ENCODE data around the gene BST2. TPM values are rescaled to one million over a fixed set of nuclear protein-coding genes. Genes with fewer than 3 reads are reported as not detected.

BST2 gene
- total and polyA plus RNA-seq, 10 of the 15 experiments (the other 5 are each of a cell fraction or from before 2014, with no cell fraction given): 16.6 to 372 (median 264) TPM

GRCh38 chr19:17436874-17437267 is 31.4 kb upstream of the BST2 start:
- FAIRE-seq (no peak), DNase-seq (ENCODE audit: low read depth, low spot score) (no peak), ATAC-seq (no peak)
- intact Hi-C loops (cut with micrococcal nuclease; ENCODE audit: unreplicated experiment) (no loop called here), in situ Hi-C loops (cut with MboI) (no loop called here)
- no peaks in the 10 kb centered on the region for H4K20me1 ChIP-seq (ENCODE audit: control insufficient read depth, insufficient read depth)
- CTCF ChIA-PET: interaction anchor here (0.9 kb wide), 1 partner anchor 9 kb away, joined by 3 read pairs; no protein-coding TSS in a partner anchor
- no peaks in the 10 kb centered on the region; the same call in 2 of the 3 replicates for H3K9me3 ChIP-seq (replicated peaks; ENCODE audit: control insufficient read depth, insufficient read depth, low read length)
- no peak overlapping the region for H2AFZ ChIP-seq (ENCODE audit: control insufficient read depth, low read depth, low read length)
- POLR2A ChIA-PET: no interaction called here
- no peaks in the 10 kb centered on the region for H3K36me3 ChIP-seq (ENCODE audit: control insufficient read depth in 2 of 2, insufficient read depth in 2 of 2, low read length in 1 of 2)
- H3K4me1 ChIP-seq (ENCODE audit: control insufficient read depth, insufficient read depth, low read length): no peaks in the 10 kb centered on the region
- BruUV-seq (replicated peaks): no TSS peak
- H3K9ac ChIP-seq (ENCODE audit: control insufficient read depth, insufficient read depth, low read length): no peak overlapping the region
- H3K4me3 ChIP-seq: no peak overlapping the region
- no peak overlapping the region for H3K27ac ChIP-seq (ENCODE audit: control insufficient read depth, insufficient read depth)
- RAD21 ChIA-PET (ENCODE audit: unreplicated experiment): no interaction called here
- H3K27me3 ChIP-seq (replicated peaks in 1 of 2; ENCODE audit: control insufficient read depth in 2 of 2, insufficient read depth in 2 of 2, low read length in 1 of 2): no peaks in the 10 kb centered on the region
- no peak overlapping the region for H3K4me2 ChIP-seq (ENCODE audit: control insufficient read depth, insufficient read depth)
- WGBS (ENCODE audit: insufficient coverage, insufficient replicate concordance, low lambda C conversion rate, missing lambda C conversion rate): 55% methylated on average over 7 of the region's 7 CpGs
- H3K79me2 ChIP-seq (ENCODE audit: control insufficient read depth, insufficient read depth, low read length): no peaks in the 10 kb centered on the region
- SMC1A ChIA-PET (ENCODE audit: uncharacterized antibody, unreplicated experiment): interaction anchor here (0.6 kb wide), 1 partner anchor 58 kb away, joined by 4 read pairs; no protein-coding TSS in a partner anchor
- no peak for TF ChIP-seq IRF5 (IDR thresholded peaks at IDR 0.05; ENCODE audit: borderline replicate concordance)
- TF ChIP-seq, protein P1, sequence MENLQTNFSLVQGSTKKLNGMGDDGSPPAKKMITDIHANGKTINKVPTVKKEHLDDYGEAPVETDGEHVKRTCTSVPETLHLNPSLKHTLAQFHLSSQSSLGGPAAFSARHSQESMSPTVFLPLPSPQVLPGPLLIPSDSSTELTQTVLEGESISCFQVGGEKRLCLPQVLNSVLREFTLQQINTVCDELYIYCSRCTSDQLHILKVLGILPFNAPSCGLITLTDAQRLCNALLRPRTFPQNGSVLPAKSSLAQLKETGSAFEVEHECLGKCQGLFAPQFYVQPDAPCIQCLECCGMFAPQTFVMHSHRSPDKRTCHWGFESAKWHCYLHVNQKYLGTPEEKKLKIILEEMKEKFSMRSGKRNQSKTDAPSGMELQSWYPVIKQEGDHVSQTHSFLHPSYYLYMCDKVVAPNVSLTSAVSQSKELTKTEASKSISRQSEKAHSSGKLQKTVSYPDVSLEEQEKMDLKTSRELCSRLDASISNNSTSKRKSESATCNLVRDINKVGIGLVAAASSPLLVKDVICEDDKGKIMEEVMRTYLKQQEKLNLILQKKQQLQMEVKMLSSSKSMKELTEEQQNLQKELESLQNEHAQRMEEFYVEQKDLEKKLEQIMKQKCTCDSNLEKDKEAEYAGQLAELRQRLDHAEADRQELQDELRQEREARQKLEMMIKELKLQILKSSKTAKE (IDR thresholded peaks at IDR 0.05; ENCODE audit: low read depth, poor library complexity, severe bottlenecking): no peak
- TF ChIP-seq ESRRA (IDR thresholded peaks at IDR 0.05; ENCODE audit: low read length): no peak
- no peak for TF ChIP-seq ZZZ3 (IDR thresholded peaks at IDR 0.05; ENCODE audit: control insufficient read depth, insufficient read length, low read depth)
- TF ChIP-seq TAF1 (IDR thresholded peaks at IDR 0.05; ENCODE audit: borderline replicate concordance, low read depth, low read length): no peak
- TF ChIP-seq PAX8 (IDR thresholded peaks at IDR 0.05): no peak
- TF ChIP-seq RAD21 (IDR thresholded peaks at IDR 0.05; ENCODE audit: insufficient read depth, low read depth, low read length): no peak
- TF ChIP-seq YBX1 (IDR thresholded peaks at IDR 0.05): no peak
- TF ChIP-seq IKZF1 (conservative IDR thresholded peaks at IDR 0.05): no peak
- no peak for TF ChIP-seq JUND (IDR thresholded peaks at IDR 0.05; ENCODE audit: low read depth, low read length)
- TF ChIP-seq MXI1 (IDR thresholded peaks at IDR 0.05; ENCODE audit: low read depth, low read length): no peak
- TF ChIP-seq SREBF1 (IDR thresholded peaks at IDR 0.05; ENCODE audit: low read length): no peak
- TF ChIP-seq, protein P2, sequence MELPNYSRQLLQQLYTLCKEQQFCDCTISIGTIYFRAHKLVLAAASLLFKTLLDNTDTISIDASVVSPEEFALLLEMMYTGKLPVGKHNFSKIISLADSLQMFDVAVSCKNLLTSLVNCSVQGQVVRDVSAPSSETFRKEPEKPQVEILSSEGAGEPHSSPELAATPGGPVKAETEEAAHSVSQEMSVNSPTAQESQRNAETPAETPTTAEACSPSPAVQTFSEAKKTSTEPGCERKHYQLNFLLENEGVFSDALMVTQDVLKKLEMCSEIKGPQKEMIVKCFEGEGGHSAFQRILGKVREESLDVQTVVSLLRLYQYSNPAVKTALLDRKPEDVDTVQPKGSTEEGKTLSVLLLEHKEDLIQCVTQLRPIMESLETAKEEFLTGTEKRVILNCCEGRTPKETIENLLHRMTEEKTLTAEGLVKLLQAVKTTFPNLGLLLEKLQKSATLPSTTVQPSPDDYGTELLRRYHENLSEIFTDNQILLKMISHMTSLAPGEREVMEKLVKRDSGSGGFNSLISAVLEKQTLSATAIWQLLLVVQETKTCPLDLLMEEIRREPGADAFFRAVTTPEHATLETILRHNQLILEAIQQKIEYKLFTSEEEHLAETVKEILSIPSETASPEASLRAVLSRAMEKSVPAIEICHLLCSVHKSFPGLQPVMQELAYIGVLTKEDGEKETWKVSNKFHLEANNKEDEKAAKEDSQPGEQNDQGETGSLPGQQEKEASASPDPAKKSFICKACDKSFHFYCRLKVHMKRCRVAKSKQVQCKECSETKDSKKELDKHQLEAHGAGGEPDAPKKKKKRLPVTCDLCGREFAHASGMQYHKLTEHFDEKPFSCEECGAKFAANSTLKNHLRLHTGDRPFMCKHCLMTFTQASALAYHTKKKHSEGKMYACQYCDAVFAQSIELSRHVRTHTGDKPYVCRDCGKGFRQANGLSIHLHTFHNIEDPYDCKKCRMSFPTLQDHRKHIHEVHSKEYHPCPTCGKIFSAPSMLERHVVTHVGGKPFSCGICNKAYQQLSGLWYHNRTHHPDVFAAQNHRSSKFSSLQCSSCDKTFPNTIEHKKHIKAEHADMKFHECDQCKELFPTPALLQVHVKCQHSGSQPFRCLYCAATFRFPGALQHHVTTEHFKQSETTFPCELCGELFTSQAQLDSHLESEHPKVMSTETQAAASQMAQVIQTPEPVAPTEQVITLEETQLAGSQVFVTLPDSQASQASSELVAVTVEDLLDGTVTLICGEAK (IDR thresholded peaks at IDR 0.05; ENCODE audit: borderline replicate concordance): no peak
- TF ChIP-seq, protein P3, sequence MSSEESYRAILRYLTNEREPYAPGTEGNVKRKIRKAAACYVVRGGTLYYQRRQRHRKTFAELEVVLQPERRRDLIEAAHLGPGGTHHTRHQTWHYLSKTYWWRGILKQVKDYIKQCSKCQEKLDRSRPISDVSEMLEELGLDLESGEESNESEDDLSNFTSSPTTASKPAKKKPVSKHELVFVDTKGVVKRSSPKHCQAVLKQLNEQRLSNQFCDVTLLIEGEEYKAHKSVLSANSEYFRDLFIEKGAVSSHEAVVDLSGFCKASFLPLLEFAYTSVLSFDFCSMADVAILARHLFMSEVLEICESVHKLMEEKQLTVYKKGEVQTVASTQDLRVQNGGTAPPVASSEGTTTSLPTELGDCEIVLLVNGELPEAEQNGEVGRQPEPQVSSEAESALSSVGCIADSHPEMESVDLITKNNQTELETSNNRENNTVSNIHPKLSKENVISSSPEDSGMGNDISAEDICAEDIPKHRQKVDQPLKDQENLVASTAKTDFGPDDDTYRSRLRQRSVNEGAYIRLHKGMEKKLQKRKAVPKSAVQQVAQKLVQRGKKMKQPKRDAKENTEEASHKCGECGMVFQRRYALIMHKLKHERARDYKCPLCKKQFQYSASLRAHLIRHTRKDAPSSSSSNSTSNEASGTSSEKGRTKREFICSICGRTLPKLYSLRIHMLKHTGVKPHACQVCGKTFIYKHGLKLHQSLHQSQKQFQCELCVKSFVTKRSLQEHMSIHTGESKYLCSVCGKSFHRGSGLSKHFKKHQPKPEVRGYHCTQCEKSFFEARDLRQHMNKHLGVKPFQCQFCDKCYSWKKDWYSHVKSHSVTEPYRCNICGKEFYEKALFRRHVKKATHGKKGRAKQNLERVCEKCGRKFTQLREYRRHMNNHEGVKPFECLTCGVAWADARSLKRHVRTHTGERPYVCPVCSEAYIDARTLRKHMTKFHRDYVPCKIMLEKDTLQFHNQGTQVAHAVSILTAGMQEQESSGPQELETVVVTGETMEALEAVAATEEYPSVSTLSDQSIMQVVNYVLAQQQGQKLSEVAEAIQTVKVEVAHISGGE (CRISPR knock-in tag; IDR thresholded peaks at IDR 0.05): no peak
- TF ChIP-seq JUNB (IDR thresholded peaks at IDR 0.05): no peak
